GM18519 (cell line): ENCODE data around the gene GNG12.

Experiments used
- ATAC-seq: cut with Tn5 transposase; IDR thresholded peaks from one replicate; pipeline ENCODE4 v1.9.1; 2021; ENCODE audit warnings: mild to moderate bottlenecking, moderate library complexity; ENCODE audit not compliant: unreplicated experiment, low FRiP score

GNG12 gene

DNA sequence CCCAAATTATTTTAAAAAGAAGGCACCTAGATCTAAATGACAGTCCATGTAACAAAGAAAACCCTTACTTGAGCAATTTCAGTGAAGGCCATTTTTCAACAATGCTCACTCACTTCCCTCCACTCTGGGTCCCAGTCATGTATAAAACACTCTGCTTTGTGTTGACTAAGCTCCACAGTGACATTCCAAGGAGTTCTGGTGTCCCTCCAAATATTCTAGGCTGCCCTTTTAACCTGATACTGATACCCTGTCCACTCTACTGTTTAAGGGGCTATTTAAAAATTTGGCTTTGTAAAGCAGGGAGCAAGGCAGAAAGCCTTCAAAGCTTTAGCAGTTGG, 73.6 kb downstream of the GNG12 start:
- ATAC-seq = peak; percentile 1

DNA sequence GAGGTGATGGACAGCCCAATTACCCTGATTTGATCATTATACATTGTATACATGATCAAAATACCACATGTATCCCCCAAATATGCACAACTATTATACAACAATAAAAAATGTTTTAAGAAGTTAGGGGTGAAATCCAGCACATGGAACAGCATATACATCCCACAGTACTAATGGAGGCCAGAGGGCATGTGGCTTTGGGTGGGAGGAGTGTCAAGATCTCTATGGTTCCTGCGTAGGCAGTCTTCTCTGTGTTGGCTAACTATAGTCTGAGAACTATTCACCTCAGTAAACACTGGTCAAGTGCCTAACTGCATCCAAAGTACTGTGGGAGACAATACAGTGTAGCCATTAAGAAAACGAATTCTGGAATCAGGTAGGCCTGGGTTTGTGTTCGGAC, 74.2 kb downstream of the GNG12 start:
- ATAC-seq = no peak

DNA sequence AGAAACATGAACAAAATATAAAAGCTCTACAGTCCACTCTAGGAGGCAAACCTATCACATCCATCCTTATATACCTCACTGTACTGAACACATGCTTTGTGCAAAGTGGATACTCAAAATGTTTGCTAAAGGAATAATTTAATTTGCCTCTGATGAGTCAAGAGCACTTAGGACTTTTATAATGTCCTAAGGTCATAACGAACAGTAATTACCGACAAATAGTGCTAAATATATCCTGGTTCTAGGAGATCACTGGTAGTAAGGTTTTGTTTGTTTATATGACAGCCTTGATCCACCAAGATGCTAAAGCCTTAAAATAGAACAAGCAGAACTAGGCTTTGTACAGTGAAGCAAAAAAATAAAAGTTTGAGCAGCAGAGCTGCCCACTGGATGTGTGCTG, 77.6 kb downstream of the GNG12 start:
- no peak for ATAC-seq

DNA sequence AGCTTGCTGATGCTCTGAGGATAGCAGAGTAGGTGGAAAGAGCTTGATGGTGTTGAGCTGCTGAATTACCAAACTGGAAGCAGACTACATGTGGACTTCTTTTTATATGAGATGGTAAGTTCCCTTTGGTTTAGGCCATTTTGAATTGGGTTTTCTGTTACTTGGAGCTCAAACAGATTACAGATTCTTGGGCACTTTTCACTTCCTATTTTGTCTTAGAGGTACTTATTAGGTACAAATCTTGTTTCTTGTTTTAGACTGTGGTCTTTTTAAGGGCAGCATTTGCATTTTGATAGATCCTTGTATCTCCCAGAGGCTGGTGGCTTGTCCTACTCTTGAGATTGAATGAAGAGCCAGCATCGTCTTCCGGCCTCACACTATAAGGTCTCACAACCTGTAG, 78.1 kb downstream of the GNG12 start:
- ATAC-seq = no peak

DNA sequence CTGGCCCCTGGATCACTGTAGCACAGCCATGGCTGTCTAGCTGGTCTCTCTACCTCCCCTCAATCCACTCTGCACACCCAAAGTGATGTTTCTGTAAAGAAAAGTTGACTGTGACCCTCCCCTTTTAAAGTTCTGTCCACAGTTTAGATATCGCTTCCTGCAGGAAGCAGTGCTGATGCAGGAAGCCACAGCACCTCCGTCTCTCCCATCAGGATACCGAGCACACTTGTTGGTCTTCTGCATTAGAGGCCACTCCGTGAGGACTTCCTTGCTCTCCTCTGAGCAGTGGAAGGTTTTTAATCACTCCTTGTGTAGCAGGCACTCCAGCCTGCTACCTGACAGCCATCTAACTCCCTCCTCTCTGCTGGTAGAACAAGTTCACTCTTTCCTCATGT, 78.7 kb downstream of the GNG12 start:
- ATAC-seq = no peak

DNA sequence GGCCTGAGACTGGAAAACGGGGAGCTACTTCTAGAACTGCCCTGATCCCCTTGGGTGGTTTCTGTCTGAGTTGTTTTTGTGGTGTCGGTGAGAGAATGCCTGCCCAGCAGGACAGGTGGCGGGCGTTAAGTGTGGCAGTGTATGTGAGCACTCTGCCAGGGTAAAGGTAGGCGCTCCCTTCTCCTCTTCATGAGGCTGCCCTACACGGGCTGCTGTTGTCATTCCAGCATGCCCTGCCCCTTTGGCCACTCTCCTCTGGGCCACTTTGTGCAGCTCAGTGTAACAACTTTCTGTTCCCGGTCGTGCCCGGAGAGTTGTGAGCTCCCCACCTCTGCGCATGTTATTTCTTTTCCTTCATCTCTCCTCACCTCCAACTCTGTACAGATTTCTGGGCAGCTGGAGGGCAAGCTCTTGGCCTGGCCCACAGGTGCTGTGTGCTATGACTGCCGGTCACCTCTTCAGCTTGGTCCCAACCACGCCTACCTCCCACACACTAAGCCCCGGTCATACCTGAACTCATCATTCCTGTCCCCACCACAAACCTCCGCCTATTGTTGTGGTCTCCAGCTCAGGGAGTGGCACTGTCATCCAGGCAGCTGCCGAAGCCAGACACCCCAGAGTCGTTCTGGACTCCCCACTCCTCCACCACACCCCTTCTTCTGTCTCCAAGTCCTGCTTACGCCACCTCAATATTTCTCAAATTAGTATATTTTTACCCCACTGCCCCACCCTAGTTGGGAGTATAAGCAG, 79.3 kb downstream of the GNG12 start:
- no peak for ATAC-seq

DNA sequence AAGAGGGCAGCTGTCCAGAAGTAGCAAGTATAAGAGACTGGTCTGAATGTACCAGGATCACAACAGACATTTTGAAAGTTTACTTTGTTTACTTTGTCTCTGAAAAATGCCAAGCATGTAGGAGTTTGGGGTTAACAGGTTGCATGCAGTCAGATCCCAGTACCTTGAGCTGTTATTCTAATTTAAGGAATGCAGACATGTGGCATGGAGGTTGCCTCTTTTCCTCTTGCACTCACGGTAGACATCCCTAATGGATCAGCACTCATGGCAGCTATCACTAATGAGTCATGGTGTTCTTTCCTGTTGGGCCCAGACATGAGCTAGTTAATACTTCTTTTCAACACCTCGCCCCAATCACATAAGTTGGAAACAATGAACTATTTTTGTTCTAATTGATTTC, 81.0 kb downstream of the GNG12 start:
- ATAC-seq = no peak

DNA sequence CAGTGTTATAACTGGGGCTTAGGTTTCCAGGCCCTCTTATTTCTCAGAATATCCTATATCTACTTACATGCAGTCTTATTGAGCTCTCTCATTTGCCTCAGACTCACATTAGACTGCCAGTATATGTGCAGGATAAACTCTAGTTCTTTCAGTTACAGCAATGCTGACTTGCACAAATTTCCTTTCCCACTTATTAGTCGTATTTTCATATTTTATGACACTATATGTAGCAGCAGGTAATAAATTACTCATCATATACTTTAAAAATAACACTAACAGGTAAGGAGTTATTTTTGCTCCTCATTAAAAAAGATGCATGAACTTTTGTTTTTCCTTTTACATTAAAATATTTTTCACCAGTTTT, 82.6 kb downstream of the GNG12 start:
- ATAC-seq = no peak

DNA sequence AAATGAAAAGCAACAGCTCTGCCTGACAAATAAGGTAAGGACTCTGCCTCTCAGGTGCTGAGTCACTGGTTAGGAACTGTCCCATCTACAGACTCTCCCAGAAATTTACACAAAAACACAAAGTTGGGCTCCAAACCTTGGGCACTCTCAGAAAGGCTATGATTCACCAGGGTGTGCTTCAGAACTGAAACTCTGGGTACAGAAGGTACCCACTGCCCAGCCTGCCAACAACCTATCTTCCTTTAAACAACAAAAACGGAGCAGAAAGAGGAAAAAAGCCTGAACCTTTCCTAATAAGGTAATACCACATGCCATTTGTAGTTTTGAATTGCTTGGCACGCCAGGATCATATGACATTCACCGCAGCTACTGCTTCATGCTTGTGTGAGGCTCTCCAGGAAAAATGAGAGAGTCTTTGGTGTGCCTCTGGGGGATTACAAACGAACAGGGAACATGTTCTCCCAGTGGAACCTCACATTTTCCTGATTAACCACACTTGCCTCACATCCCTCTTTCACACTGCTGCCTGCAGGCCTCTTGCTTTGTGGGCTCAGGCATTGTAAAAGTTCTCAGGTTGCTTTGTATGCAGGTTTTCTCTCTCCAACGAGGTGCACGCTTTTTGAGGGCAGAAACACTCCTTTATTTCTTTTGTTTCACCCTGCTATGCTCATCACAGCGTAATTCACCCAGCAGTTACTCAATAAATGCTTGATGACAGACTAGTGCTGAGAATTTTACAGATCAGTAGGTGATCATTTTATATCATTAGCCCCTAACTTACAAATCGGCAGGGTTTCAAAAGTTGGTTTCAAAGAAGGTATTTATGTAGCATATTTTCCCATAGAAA, 83.2 kb downstream of the GNG12 start:
- no peak for ATAC-seq

DNA sequence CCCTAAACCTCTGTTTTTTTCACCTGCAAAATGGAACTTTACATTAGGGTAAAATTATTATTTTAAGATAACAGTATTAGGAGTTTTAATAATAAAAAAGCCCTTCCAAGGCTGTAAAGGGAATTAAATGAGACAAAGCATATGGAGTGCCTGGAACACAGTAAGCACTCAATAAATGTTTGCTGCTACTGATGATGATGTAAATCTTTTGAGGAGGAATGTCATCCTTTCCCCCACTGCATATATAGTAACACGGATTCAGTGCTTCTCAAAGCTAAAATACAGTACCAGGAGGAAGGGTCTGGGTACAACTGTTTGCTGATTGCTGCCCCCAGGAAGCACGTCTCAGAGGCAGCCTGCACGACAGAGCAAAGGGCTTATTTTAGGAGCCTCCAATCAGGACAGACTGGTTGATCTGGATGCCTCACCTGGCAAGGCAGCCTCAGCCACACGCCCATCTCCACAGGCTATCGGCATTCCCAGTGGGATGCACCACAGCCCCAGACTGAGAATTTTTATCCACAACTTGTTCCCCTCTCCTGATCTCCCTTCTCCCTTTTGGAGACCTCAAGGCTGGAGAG, 83.9 kb downstream of the GNG12 start:
- no peak for ATAC-seq

DNA sequence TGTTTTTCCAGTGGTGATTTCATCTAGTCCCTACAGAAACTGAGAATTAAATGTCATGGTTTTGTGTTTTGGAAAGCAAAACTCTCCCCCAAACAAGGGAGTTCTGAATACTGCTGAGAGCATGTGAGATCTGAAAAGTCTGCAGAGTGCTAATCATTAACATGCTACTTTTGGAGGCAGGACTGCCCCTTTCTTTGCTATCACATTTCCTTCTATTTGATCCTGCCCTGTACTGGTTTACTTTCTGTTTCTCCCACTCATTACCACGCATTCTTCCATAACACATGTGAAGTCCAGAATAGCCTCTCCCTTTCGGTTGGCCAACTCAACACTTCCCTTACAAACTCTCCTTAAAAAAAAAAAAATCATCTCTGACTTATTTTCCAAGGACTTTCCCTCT, 84.6 kb downstream of the GNG12 start:
- no peak for ATAC-seq

DNA sequence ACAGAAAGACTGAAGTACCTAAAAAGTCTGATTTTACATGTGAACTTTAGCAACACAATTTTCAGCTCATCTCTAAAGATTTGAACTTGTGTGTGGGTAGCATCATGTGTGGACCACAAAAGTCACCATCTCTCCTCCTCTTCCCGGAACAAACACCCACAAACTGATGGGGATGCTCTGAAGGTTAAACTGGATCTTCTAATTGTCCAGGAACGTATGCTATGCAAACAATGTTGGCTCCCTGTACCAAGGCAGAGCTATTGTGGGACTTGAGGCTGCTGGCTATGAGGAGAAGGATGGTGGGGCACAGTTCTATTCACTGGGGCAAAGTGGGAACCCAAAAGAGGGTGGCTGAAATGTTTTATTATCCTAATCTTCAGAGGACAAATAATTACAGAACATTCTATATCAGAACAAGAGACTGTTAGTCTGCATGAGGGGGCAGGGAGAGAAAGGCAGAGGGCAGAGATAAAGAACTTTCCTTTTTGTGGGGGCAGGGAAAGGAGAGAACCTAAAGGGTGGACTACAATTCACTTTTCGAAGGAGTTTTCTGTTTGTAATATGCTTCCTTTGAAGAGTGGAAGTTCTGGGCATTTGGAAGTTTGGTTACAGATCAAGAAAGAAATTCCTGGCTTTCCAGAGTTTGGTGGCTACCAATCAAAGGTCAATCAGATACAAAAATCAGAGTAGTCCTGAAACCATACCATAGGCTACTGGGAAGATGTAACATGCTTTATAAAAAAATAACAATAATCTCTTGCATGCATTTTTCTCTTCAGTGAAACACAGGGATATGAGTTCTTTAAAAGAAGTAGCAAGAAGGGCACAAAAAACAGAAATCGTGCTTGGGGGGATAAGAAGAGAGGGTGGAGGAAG, 85.4 kb downstream of the GNG12 start:
- ATAC-seq = no peak

DNA sequence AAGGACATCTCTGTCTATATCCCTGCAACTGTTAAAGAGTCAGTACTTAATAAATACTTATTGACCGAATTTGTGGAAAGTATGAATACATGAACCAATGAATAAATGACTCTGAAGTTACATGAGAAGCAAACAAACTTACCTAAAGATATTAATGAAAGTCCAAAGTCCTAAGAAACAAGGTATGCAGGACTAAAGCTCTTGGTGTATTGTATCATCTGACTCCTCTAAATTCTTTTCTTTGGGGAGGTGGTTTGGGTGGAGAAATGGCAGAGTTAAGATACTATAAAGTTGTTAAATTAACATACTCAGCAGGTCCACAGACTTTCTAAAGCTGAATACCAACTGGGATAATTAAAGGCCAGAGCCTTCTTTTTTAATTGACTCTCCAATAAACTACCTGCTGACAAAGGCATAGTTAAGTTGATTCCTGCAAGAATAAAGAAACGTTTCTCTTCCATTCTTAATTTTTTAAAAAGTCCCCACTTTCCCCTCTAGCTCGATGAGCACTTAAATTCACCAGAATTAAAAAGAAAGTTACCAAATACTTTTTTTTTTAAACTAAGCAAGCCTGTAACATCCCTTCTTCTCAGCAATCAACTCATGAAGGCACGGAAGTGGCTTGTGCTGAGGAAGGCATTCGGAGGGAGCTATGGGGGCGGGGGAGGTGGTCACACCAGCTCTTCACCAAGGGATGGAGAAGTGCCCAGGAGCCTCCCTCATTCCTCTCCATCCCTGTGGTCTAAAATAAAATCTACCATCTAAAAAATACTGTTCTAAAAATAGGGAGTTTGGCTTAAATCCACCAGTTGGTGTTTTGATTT, 87.2 kb downstream of the GNG12 start:
- no peak for ATAC-seq

DNA sequence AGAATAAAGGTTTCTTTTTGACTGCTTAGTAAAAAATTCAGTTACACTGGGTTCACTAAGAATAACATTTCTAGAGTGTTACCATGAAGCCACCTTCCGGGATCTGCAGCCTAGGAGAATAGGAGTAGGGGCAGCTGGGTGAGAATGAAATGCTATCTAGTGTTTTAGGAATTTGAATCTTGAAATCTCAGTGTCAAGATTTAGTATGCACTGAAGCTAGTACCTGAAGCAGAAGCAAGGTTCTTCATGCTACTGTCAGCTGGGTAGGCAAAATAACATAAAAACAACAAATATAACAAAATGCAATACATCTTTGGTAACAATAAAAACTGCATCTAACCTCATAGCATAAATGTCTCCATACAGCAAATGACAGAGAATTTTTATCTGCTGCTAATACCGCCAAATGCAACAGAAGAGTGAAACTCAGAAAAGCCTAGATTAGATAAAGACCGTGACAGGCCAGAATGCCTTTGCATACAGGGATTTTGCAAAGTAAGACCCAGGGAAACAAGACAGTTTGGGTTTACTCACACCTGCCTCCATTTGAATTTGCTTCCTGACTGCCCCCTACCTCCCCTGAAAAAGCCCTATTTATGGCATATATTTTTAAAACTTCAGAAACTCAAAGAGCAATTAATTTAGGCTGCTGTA, 90.1 kb downstream of the GNG12 start:
- no peak for ATAC-seq

DNA sequence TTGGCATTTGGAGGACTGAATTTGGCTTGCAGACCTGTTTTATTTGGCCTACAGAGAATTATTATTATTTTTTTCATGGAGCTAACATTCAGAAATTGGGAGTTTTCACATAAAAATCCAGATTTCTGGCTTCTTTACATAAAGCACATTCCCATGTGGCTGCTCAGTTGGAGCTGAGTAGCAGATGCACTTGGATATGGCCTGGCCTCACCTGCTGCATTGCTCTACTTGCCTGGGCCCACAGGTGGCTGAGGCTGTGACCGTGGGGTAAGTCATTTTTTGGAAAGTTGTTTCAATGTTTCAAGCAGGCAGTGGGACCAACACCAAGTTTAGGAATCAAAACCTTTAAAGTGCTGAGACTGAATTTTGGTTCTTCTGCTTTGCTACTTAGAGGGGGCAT, 91.5 kb downstream of the GNG12 start:
- ATAC-seq = no peak

DNA sequence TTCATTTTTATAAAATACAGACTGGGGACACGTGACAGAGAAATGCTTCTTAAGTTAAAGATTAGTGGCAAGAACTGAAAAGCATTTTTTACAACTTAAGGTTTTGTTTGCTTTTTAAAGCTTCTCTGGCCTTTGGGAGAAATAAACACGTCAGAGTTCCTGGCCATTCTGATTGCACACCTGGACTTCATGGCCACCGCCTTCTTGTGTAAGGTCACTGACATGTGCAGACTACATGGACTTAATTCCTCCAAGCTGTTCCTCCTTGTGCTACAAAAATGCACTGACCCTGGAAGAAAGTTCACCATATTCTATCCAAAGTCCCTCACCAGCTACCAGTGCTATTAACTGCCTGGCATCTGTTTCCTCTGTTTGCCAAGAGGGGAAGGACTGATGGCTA, 92.1 kb downstream of the GNG12 start:
- no peak for ATAC-seq

DNA sequence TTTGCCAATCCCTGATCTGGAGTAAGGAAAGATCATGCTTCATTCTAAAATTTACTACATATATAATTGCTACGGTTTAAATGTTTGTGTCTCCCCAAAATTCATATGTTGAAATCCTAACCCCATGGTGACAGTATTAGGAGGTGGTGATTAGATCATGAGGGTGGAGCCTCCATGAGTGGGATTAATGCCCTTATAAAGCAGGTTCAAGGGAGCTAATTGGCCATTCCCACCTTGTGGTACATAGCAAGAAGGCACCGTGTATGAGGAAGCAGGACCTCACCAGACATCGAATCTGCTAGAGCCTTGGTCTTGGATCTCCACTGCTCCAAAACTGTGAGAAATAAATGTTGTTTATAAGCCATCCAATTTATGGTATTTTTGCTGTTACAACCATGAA, 92.7 kb downstream of the GNG12 start:
- ATAC-seq = no peak

DNA sequence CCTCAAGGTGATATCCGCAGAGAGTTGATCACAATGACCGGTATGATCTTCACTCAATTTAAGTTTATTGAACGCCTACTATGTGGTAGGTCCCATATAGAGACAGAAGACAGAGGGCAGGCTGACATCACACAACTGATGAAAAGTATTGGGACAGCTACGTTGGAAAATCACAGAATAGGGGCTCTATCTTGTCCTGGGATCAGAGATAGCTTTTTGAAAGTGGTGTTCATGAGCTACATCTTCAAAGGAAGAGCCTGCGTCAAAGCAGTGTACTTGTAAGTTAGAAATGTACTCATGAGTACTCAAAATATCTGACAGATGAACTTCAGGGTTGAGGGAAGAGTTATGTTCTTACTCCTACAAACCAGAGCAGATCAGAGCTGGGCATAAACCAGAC, 93.9 kb downstream of the GNG12 start:
- ATAC-seq = no peak

DNA sequence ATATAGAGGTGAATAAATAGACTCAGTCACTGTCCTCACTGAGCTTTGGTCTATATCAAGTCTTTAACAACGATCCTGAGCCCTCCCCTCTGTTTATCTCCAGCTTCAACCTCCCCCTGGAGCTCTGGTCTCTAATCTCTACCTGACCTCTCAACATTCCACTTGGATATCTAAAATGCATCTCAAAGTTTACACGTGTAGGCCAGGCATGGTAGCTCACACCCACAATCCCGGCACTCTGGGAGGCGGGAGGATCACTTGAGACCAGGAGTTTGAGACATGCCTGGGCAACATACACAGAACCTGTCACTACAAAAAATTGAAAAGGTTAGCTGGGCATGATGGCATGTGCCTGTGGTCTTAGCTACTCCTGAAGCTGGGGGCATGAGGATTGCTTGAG, 94.9 kb downstream of the GNG12 start:
- ATAC-seq = no peak

DNA sequence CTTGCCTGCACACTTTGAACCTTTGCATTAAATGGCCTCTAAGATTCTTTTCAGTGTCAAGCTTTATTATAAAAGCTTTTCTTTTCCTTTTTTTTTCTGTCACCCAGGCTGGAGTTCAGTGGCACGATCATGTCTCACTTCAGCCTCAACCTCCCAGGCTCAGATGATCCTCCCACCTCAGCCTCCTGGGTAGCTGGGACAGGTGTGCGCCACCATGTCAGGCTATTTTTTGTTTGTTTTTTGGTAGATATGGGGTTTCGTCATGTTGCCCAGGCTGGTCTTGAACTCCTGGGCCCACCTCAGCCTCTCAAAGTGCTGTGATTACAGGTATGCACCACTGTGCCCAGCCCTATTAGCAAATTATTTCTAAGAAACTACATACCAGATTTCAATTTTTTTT, 95.4 kb downstream of the GNG12 start:
- ATAC-seq = no peak
